HG03135 (cell line): Measurements from ENCODE around the gene LBR.

Experiments used
- ATAC-seq: cut with Tn5 transposase; IDR thresholded peaks from one replicate; pipeline ENCODE4 v1.9.1; 2021; ENCODE audit warnings: mild to moderate bottlenecking, moderate library complexity; ENCODE audit not compliant: unreplicated experiment

LBR gene

DNA sequence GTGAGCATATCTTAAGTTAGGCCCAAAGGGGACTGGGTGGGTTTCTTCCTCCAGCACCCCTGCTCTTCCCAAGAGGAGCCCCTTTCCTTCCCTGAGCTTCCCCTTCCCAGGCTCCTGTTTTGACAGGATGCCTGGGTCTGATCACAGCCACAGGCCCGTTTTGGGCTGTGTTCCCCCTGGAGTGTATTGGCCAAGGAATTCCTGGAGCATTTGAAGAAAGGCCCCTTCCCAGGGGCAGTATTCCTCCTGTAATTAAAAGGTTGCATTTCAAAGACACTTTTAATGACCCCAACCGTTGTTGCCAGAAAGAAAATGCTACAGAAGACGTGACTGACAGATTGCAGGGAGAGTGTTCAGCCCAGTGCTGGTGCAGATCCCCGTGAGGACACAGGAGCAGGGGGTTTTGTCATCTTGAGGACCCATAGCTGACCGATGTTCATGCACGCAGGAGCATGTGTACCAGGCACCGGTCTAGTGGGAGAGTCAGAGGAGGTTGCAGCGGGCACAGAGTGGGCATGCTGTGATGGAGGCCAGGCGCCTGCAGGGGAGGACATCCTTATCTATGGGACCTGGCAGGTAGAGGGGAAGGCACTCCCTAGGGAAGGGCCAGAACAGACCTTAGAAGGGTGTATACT lies 19.3 kb upstream of the LBR start:
- ATAC-seq: no peak

DNA sequence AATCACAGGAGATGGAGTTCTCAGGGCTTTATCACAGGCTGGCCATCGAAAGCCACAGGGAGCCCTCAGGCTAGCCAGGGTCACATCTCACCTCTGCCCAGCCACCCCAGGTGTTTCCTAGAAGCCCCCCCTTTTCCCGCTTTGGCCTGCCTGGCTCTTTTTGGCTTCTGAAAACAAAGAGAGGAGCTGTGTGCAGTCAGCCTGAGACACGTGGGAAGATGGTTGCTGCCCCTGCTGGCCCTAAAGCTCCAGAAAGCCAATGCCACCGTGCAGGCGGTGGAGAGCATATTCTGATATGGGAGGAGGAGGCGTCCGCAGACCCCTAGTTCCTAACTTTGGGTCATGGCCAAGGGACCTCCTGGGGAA lies 18.7 kb upstream of the LBR start:
- no peak for ATAC-seq

DNA sequence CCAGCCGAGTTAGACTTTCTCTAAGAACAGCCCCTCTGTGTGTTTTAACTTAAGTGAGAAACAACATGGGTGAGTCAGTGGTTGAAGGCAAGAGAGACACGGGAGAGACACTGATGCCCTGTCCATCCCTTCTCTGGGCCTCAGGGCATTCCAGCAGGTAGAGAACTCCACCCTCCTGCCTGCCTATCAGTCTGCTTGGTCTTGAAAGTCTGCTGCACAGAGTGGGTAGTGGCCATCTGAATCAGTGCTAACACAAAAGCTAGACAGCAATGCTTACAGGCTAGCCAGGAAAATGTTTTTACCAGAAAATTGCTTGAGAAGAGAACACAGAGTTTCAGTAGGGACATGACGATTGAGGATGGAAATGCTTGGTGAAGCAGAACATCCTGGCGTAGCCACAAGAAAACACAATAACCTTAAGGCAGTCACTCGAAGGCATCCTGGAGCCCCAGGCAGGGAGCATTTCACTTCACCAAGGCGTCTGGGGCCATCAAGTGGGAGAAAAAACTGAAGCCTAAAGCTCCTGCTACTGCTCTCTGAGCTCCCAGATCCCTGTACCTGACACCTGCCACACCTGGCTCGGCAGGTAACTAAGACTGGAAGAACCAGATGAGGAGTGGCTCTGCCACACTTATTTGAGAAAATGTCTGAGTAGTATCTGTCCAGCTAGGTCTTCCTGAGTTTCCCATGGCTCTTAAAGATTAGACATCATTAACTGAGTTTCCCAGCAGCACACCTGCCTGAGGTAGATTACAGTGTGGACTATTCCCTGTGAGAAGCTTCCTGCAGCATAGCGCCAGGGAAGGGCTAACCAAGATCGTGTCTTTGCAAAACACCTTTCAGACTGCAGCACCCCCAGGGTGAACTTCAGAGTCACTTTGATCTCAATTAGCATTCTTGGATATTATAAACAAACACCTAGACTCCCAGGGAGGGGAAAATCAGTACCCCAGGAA lies 18.1 kb upstream of the LBR start:
- no peak for ATAC-seq

DNA sequence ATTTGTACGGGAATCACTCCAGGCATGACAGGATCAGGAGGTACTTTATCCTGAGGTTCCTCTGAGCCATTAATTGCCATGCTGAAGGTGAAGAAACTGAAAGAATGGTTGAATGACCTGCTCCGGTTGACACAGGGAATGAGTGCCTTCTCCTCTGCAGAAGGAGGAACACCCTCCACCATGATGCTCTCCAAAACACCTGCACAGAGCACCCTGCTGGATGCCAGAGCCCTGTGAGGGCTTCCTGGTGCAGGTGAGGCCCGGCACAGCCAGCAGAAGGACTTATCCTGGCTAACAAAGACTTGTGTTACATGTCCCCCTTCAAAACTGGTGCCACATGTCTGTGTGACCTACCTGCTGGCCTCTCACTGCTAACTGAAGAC lies 14.3 kb upstream of the LBR start:
- ATAC-seq: no peak

DNA sequence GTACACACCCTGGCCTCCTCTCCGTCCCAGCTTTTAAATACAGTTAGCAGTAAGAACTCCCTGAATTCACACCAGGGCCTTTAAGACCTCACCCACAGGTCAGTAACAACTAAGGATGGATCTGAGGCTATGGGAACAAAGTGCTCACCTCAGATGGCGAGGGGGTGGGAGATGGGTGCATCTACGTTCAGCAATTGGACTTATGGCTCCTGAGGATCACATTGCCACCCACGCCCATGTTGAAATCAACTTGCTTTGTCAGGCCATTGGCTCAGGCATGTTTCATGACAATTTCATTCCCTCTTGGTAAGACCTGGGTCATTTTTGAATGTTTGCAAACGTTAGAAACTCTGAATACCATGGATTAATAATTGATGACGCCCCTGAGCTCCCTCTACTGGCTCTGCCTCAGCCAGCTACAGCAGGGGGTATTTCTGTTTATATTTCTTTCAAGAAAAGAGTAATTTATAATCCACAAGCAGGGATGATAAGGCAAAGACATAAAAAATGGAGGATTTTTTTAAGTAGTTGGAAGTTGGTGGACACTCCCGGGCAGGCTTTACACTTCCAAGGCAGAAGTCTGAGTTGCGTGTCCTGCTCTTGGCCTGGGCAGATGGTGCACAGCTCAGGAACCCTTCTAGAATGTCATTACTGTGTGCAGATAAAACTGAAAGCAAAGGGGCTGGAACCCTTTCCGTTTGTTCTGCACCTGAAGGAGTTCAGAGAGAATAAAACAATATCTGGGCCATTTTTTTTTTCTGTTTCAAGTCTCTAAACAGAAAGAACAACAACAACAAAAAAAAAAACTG lies 13.7 kb upstream of the LBR start:
- peak; percentile 35 for ATAC-seq

DNA sequence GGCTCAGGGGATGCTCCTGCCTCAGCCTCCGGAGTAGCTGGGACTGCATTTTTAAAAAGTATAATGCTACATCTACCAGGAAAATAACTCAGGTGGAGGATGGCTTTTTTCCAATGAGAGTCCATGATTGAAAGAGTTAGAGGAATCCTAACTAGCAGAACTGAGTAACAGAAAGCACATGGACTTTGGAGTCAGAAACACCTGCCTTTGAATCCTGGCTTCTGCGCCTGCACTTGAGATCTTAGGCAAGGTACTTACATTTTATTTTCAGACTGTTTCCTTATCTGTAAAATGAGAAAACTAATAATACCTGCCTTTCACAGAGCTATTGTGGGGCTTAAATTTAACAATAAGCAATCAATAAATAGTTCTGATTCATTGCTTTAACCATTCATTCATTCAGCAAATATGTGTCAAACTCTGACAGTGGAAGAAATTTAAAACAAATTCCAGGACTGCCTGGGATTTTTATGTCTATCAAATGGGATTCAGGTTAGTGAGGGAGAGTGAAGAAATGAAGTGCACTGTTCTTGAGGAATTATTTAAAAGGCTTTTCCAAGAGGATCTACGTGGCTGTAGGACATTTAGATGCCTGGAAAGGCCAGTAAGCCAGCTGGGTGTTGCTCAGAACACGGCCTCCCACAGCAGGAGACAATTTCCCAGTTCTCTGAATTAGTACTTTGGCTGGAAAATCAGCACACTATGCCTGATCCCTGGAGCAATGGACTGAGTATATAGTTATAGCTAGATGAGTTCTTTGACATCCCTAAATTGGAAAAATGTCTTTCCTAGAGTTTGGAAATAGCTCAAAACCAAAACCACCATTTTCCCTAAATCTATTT lies 12.8 kb upstream of the LBR start:
- no peak for ATAC-seq

DNA sequence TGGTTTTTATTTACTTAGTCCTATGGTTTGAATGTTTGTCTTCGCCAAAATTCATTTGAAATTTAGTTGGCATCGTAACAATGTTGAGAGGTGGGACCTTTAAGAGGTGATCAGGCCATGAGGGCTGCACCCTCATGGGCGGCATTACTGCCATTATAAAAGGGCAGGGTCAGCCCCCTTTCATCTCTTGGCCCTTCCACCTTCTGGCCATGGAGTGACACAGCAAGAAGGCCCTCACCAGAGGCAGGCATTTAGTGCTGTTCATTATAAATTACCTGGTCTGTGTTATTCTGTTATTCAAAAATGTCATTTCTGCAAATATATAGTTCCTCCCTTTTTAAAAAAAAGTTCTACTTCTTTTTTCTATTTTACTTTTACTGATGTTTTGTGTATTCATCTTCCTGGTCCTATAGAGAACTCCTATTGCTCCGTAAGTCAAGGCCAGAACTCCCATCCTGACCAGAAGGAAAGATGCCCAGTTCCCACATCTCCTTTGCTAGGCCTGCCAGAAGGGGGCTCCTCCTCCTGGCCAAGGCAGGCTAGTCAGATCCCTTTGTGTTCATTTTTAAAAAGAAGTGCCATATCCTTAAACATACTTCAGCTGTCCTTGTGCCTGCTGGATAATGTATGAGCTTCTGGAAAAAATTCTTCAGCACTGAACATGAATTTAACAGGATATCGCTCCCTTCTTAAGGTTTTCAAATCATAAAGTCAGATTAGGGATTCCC lies 10.0 kb upstream of the LBR start:
- no peak for ATAC-seq

DNA sequence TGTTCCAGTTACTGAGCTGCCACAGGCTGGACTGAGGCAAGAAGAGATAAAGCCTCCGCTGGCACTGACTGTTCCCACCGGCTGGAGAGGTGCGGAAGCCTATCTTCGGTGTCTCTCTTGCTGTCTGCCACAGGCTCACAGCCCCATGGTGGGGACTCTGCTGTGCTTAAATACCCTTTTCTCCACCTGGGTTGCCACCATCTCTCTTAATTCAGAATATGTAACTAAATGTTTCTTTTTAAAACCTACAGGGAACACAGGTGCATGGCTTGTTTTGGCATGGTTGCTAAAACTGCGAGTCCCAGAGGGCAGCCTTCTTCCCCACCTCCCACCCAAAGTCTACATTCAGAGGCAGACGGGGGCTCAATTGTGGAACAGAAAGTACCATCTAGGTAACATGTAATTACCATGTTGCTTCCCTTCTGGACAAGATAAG lies 8.1 kb upstream of the LBR start:
- peak; percentile 72 for ATAC-seq

DNA sequence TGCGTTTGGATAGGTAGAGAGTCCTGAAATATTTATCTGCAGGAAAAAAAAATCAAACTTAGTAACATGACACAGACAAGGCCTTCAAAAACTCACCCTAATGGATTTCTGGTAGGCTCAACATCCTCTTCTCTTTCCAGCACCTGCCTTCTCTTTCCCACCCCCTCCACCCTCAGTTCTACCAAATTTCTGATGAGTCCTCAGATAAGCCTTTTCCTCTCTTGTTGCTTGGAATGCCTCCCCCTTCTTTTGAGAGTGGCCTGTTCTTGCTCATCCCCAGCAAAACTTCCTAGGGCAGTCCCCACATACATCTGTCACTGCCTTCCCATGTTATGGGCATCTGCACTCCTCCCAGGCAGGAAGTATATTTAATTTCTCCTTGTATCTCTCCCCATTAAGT lies 7.6 kb upstream of the LBR start:
- peak; percentile 12 for ATAC-seq

DNA sequence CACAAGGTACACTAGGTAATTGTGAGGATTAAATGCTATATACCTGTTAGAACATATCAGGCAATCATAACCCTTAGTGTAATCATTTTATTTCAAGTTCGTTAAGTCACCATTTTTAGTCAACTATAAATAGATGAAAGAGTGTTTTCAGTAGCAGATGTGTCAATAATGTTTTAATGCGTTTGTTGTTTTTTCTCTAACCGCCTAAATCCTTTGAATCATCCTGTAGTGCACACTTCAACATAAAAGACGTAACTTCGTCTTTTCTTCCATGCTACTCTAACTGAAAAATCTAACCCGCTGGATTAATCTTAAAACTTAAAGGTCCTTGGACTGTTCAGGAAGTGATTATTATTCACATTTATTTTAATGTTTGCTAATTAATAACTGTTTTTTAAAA lies 7.2 kb upstream of the LBR start:
- ATAC-seq: no peak

DNA sequence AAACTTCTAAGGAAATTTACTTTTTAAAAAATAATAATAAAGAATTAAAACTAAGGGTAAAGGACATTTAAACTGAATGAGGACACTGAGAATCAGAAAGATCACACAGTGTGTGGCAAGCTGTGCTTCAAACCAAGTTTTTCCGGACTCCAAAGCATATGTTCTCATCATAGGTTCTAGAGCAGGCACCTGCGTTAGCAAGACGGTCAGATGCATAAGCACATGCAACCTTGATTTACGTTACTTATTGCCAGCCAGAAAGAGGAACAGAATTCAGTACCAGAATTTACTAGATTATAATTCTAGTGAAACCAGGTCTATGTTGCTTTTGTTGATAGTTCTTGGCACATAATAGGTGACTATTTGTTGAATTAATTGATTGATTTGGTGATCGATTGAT lies 6.2 kb upstream of the LBR start:
- no peak for ATAC-seq

DNA sequence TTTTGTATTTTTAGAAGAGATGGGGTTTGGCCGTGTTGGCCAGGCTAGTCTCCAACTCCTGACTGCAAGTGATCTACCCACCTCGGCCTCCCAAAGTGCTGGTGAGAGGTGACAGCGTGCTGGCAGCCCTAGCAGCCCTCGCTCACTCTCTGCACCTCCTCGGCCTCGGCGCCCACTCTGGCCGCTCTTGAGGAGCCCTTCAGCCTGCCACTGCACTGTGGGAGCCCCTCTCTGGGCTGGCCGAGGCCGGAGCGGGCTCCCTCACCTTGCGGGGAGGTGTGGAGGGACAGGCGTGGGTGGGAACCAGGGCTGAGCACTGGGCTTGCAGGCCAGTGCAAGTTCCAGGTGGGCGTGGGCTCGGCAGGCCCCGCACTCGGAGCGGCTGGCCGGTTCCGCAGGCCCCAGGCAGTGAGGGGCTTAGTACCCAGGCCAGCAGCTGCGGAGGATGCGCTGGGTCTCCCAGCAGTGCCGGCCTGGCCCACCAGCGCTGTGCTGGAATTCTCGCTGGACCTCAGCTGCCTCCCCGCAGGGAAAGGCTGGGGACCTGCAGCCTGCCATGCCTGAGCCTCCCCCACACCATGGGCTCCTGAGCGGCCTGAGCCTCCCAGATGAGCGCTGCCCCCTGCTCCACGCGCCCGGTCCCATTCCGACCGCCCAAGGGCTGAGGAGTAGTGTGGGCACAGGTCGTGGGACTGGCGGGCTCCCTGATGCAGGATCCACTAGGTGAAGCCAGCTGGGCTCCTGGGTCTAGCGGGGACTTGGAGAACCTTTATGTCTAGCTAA lies 3.4 kb upstream of the LBR start:
- ATAC-seq: no peak

DNA sequence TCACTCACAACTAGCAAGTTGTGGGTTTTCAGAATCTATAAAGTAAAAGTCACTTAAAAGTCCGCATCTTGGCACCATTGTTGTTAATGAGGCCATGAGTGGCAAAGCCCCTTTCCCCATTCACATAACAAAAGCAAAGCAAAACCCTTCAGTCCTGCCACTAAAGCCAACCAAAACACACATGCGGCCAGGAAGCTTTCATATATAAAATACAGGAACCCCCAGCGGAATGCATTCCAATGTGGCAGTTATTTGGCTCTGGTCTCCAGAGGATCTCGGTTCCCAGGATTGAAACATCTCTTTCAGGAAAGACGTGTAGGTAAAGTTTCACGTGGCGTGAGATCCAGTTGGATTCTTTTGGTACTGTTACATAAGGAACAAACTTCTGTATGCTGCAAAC lies 2.5 kb upstream of the LBR start:
- ATAC-seq: no peak

DNA sequence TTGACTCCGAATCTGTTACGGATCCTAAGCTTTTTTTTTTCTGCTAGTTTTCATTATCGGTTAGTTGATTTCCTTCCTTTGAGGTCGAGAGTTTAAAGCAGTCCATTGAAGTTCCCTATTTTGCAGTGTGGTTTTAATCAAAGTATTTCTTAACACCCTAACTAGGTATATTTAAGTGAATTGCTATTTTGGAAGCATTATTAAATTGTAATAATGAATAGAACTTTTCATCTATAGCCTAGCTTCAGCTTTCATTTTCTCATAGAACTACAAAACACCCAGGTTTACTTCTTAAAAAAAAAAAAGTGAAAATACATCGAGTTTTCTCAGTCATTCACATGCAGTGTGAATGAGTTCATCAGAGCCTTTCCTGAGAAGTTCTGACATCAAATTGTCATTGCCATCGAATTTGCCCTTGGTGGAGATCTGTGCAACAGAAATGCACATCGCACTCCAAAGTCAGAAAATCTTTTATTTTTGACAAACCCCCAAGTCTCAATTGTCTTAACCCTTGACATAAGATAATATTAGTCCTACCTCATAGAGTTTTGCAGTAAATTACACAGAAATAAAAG lies 1.1 kb upstream of the LBR start:
- ATAC-seq: no peak

DNA sequence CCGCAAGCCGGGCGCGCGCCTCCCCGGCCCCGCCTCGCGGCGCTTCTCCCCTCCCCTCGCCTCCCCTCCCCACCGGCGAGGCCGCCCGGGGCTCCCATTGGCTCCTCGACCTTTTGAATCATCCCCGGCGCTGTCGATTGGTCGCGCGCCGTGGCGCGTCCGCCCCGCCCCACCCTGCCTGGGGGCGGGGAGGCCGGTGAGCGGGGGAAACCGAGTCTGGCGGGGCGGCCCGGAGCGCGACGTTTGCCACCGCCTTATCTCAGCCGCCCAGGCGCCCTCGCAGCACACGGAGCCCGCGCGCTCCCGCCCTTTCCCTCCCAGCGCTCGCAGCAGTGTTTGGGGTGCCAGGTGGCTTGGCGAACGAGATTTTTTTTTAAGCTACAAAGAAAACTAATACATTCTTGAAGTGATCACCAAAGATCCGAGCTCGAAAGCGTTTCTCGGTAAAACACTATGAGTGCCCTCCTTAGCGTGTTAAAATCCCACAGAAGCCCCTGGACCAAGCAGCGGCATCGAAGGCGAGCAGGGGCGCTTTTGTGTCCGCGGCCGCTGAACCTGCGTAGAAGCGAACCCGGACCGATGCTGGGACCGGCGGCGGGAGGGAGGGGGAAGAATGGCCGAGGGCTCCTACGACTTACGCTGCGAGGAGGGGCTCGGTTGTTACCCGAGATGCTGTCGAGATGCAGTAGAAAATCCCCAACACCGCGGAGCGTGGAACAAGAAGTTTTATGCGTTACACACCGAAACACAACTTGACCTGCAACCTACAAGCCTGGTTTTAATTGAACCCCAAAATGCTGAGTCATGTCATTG lies 436 bp upstream of the LBR start:
- peak; percentile 89 for ATAC-seq

DNA sequence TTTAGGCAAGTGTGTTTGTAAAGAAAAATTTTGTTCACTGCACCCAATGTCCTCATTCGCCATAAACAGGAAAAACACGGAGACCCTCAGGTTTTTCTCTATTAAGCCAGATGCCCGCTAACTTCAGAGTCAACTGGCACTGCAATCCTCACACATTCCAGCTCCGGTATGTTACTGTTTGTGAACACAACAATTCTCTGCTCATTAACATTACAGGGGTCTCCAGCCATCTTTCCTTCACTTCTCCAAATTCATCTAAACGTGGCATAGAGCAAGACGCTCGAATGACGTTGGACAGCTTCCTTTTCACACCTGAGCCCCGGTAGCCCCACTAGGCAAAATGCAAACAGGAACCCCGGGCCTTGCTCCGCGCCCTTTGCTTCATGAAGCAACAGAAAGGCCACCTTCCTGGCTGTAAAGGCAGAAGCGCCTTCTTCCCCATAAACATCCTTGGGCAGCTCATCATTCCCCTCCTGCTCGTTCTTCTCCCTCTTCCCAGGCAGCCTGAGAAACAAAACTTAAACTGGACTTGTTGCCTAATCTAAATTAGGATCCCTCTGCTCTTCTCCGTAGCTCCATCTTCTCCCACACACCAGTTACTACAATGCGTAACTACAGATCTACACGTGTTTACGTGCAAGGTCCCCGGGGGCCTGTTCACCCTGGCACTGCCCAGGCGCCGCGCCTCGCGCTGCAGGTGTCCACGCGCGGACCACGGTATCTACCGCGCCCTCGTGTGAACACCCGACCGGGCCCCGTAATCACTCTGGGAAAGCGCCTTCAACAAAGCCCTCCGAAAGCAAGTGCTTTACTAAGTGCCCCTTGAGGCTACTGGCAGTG lies 1.2 kb downstream of the LBR start:
- no peak for ATAC-seq

DNA sequence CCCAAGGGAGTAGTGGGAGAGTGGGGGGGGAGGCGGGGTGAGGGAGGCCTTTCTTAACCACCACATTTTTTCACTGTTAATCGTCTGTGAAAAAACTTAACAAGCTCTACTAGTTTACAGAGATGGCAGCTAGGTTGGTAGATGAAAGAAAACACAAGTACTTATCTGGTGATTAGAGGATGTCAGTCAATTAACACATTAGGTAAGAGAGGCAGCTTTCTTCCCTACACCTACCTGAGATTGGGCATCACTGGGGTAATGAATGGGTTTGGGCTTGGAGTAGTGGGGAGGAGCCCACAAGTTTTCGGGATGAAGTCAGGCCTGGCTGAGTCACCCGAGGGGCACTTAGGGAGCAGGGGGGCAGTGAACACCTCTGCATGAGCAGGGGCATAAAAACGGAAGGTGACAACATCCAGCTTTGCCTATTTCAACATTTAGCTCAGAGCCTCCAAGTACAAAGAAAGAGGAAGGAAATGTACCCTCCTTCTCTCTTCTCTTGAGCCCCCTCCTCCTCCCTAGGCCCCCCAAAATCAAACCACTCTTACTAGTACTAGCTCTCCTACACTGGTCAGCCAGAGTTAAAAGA lies 2.5 kb downstream of the LBR start:
- no peak for ATAC-seq
